ENCODE data around the gene LRRC4C. TPM values are rescaled to one million over a fixed set of nuclear protein-coding genes. Genes with fewer than 3 reads are reported as not detected.

LRRC4C gene
- total and polyA plus RNA-seq, 2 experiments from 2014 or later = 0.35 to 1.1 TPM

- peaks cover 6% of the 10 kb centered on the region; the same call in 2 of the 3 replicates for H3K4me1 Mint-ChIP-seq
- peaks cover 6% of the 10 kb centered on the region for H3K27me3 Mint-ChIP-seq (ENCODE audit: insufficient read depth, low read depth, poor library complexity)
- H3K36me3 Mint-ChIP-seq (ENCODE audit: low read depth) = no peaks in the 10 kb centered on the region
- no peak overlapping the region for H3K4me3 Mint-ChIP-seq
- Histone ChIP-seq H3K9me2 (ENCODE audit: insufficient read depth) (no peaks in the 10 kb centered on the region), H3K4me2 (no peak overlapping the region), H3K4me3 (no peak overlapping the region), H3K27ac (ENCODE audit: low read depth) (no peak overlapping the region), H3K79me2 (replicated peaks; ENCODE audit: insufficient read depth) (no peaks in the 10 kb centered on the region), H2AFZ (no peak overlapping the region), H3F3A (replicated peaks; ENCODE audit: low read depth) (no peaks in the 10 kb centered on the region), H3K4me1 (ENCODE audit: insufficient read depth) (no peaks in the 10 kb centered on the region), H3K36me3 (ENCODE audit: insufficient read depth) (no peaks in the 10 kb centered on the region), H3K27me3 (ENCODE audit: insufficient read depth) (no peaks in the 10 kb centered on the region), H4K20me1 (replicated peaks; ENCODE audit: insufficient read depth) (no peaks in the 10 kb centered on the region)
- TF ChIP-seq STAT1 (IDR thresholded peaks at IDR 0.05; ENCODE audit: unreplicated experiment) (no peak), JUNB (IDR thresholded peaks at IDR 0.05; ENCODE audit: unreplicated experiment) (no peak), ETS1 (IDR thresholded peaks at IDR 0.05) (no peak)
- H3K9me3 Mint-ChIP-seq = no peaks in the 10 kb centered on the region; the same call in 2 of the 3 replicates
- no peak for ATAC-seq
- H3K27ac Mint-ChIP-seq = no peak overlapping the region
- peak; percentile 2 for DNase-seq (ENCODE audit: low spot score)
Observed at GRCh38 chr11:40338739-40339138, 1120.7 kb downstream of the LRRC4C start.

GRCh38 chr11:40338062-40338461, 1121.4 kb downstream of the LRRC4C start:
- Mint-ChIP-seq H3K9me3 (no peaks in the 10 kb centered on the region), H3K4me3 (no peak overlapping the region), H3K4me1 (peaks cover 6% of the 10 kb centered on the region; the same call in 2 of the 3 replicates), H3K27ac (no peak overlapping the region), H3K27me3 (ENCODE audit: insufficient read depth, low read depth, poor library complexity) (peaks cover 6% of the 10 kb centered on the region), H3K36me3 (ENCODE audit: low read depth) (no peaks in the 10 kb centered on the region)
- Histone ChIP-seq H3K4me3 (no peak overlapping the region), H3K27ac (ENCODE audit: low read depth) (no peak overlapping the region), H3K4me2 (no peak overlapping the region), H3F3A (replicated peaks; ENCODE audit: low read depth) (no peaks in the 10 kb centered on the region), H2AFZ (no peak overlapping the region), H3K4me1 (ENCODE audit: insufficient read depth) (no peaks in the 10 kb centered on the region), H4K20me1 (replicated peaks; ENCODE audit: insufficient read depth) (no peaks in the 10 kb centered on the region), H3K9me2 (ENCODE audit: insufficient read depth) (no peaks in the 10 kb centered on the region), H3K79me2 (replicated peaks; ENCODE audit: insufficient read depth) (no peaks in the 10 kb centered on the region), H3K27me3 (ENCODE audit: insufficient read depth) (no peaks in the 10 kb centered on the region), H3K36me3 (ENCODE audit: insufficient read depth) (no peaks in the 10 kb centered on the region)
- ATAC-seq (no peak), DNase-seq (ENCODE audit: low spot score) (no peak)
- no peak for TF ChIP-seq REST (IDR thresholded peaks at IDR 0.05; ENCODE audit: unreplicated experiment)
- no peak for TF ChIP-seq NANOG (IDR thresholded peaks at IDR 0.05; ENCODE audit: borderline replicate concordance)
- TF ChIP-seq POLR2AphosphoS5 (IDR thresholded peaks at IDR 0.05; ENCODE audit: low read depth) = no peak
- TF ChIP-seq ETS1 (IDR thresholded peaks at IDR 0.05) = no peak
- TF ChIP-seq CTCF (conservative IDR thresholded peaks at IDR 0.05; ENCODE audit: low read depth in 2 of 2) = no peak
- no peak for TF ChIP-seq JUNB (IDR thresholded peaks at IDR 0.05; ENCODE audit: unreplicated experiment)
- no peak for TF ChIP-seq ZNF462 (CRISPR knock-in tag; IDR thresholded peaks at IDR 0.05)

Data from GM23338 (cell line).